ENCODE data around the gene ENPP3.

DNA sequence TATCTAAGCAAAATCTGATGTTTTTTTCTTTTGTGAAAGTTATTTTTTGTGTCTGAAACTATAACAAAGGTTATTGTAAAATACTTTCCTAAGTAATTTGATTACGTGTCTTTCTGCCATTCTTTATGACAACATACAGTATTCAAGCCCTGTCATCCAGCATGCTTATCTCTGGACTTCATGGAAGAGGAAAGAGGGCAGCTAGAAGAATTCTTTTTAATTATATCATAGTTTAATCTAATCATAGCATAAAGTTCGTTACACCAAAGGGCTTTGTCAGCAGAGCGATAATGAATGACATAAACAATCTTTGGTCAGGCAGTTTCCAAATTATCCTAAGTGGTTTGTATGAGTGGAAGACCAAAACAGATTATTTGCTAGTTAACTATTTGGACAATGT is 3.5 kb downstream of the ENPP3 start:
- TF ChIP-seq, protein P1, sequence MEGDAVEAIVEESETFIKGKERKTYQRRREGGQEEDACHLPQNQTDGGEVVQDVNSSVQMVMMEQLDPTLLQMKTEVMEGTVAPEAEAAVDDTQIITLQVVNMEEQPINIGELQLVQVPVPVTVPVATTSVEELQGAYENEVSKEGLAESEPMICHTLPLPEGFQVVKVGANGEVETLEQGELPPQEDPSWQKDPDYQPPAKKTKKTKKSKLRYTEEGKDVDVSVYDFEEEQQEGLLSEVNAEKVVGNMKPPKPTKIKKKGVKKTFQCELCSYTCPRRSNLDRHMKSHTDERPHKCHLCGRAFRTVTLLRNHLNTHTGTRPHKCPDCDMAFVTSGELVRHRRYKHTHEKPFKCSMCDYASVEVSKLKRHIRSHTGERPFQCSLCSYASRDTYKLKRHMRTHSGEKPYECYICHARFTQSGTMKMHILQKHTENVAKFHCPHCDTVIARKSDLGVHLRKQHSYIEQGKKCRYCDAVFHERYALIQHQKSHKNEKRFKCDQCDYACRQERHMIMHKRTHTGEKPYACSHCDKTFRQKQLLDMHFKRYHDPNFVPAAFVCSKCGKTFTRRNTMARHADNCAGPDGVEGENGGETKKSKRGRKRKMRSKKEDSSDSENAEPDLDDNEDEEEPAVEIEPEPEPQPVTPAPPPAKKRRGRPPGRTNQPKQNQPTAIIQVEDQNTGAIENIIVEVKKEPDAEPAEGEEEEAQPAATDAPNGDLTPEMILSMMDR (IDR thresholded peaks at IDR 0.05): no peak
- TF ChIP-seq POLR2A (IDR thresholded peaks at IDR 0.05): no peak
- TF ChIP-seq POLR2AphosphoS5 (IDR thresholded peaks at IDR 0.05): no peak
